Epidermal melanocyte (primary cell): Measurements from ENCODE around the gene GSTM2.

Source experiments
- DNase-seq: peaks from one replicate; pipeline ENCODE4 v3.0.0; 2011; ENCODE audit warnings: low spot score; ENCODE audit not compliant: insufficient read length

GSTM2 gene

GRCh38 chr1:109667452-109668122, at the start of gene GSTM2:
TSS of gene GSTM2 (plus strand) at chr1:109668057. CDS start at chr1:109668116, 59 bp downstream.
- peak; percentile 87 for DNase-seq

- no peak for DNase-seq
Observed at GRCh38 chr1:109618661-109619575, 48.9 kb upstream of the GSTM2 start.

- peak; percentile 67 for DNase-seq
Observed at GRCh38 chr1:109619576-109620400, 48.1 kb upstream of the GSTM2 start, which contains the start of the genes AMPD2 and GNAT2. TSS of gene AMPD2 (plus strand) at chr1:109619837. CDS start at chr1:109621176, 1,339 bp downstream. TSS of gene GNAT2 (minus strand) at chr1:109619616. CDS start at chr1:109612870, 6,746 bp downstream.

GRCh38 chr1:109620401-109620791, 47.5 kb upstream of the GSTM2 start:
- peak; percentile 59 for DNase-seq

GRCh38 chr1:109620841-109621286, 47.0 kb upstream of the GSTM2 start:
- peak; percentile 91 for DNase-seq

GRCh38 chr1:109621379-109622136, 46.3 kb upstream of the GSTM2 start:
- DNase-seq = no peak

- no peak for DNase-seq
Observed at GRCh38 chr1:109622137-109622892, 45.5 kb upstream of the GSTM2 start.

GRCh38 chr1:109622895-109623294, 45.0 kb upstream of the GSTM2 start:
- no peak for DNase-seq

GRCh38 chr1:109623601-109624161, 44.2 kb upstream of the GSTM2 start:
- peak; percentile 70 for DNase-seq

GRCh38 chr1:109624201-109625010, 43.5 kb upstream of the GSTM2 start:
- no peak for DNase-seq

GRCh38 chr1:109625176-109625575, 42.7 kb upstream of the GSTM2 start:
- DNase-seq = no peak

GRCh38 chr1:109625601-109626560, 42.0 kb upstream of the GSTM2 start:
- DNase-seq = no peak

GRCh38 chr1:109626682-109627408, 41.0 kb upstream of the GSTM2 start:
- no peak for DNase-seq

- DNase-seq = no peak
Observed at GRCh38 chr1:109627692-109628399, 40.0 kb upstream of the GSTM2 start.

- no peak for DNase-seq
Observed at GRCh38 chr1:109628540-109629321, 39.1 kb upstream of the GSTM2 start.
